AG04450 (cell line): ENCODE measurements around the gene DMD. TPM values are rescaled to one million over a fixed set of nuclear protein-coding genes. Genes with fewer than 3 reads are reported as not detected.

Source experiments
- CTCF ChIA-PET: fragments of 300-600, 350-600 bp; formaldehyde crosslinking; extraction: SDS; loops from one replicate; lab custom pipeline; 2022; ENCODE audit warnings: antibody characterized with exemption, inconsistent platforms; lab: Charles Lee
- POLR2A ChIA-PET: fragments of 350-600 bp; formaldehyde crosslinking; extraction: SDS; loops from one replicate; lab custom pipeline; 2021; ENCODE audit warnings: antibody characterized with exemption, inconsistent platforms; lab: Yijun Ruan, JAX
- DNase-seq: peaks from one replicate; pipeline ENCODE4 v3.0.0-alpha.2; 2011; ENCODE audit warnings: low read depth, low spot score
- H3K27ac ChIP-seq: one replicate; pipeline ENCODE4 v1.5.1; 2012; ENCODE audit warnings: low read depth, low read length, control low read depth
- H3K27me3 ChIP-seq: one replicate; pipeline ENCODE4 v1.6.0; 2012; ENCODE audit warnings: low read length; ENCODE audit not compliant: control insufficient read depth, insufficient read depth
- H3K4me3 ChIP-seq: 2 replicates; pipeline ENCODE4 v1.5.1; 2011; ENCODE audit warnings: mild to moderate bottlenecking, low read depth, low read length, control low read depth
- H3K9me3 ChIP-seq: 2 replicates; pipeline ENCODE4 v1.5.1; 2012; ENCODE audit warnings: low read length; ENCODE audit not compliant: control insufficient read depth, insufficient read depth
- CTCF ChIP-seq: IDR thresholded peaks from 2 replicates; pipeline ENCODE4 v1.5.1; 2011; ENCODE audit warnings: low read depth, low read length, control low read depth, inconsistent platforms
- polyA plus RNA-seq: library from polyadenylated mRNA; depleted of rRNA; stranded (reverse); fragments of >200 nt; gene quantifications from 2 replicates; pipeline ENCODE4 v1.2.3, GENCODE V29; 2011

Gene DMD
- polyA plus RNA-seq, 1 experiment = 7.6 TPM

GRCh38 chrX:32293962-32294700, 917.2 kb downstream of the DMD start:
- no peak overlapping the region for H3K27ac ChIP-seq
- ChIA-PET CTCF (no interaction called here), POLR2A (no interaction called here)
- H3K9me3 ChIP-seq = no peaks in the 10 kb centered on the region
- no peak overlapping the region for H3K4me3 ChIP-seq
- TF ChIP-seq CTCF = no peak
- no peak for DNase-seq
- no peaks in the 10 kb centered on the region for H3K27me3 ChIP-seq

GRCh38 chrX:32289356-32289755, 922.0 kb downstream of the DMD start:
- DNase-seq = no peak
- CTCF ChIA-PET = no interaction called here
- TF ChIP-seq CTCF = no peak

GRCh38 chrX:32281853-32282252, 929.5 kb downstream of the DMD start:
- ChIA-PET POLR2A (no interaction called here), CTCF (no interaction called here)
- no peak for DNase-seq
- no peak for TF ChIP-seq CTCF
- Histone ChIP-seq H3K4me3 (no peak overlapping the region), H3K27me3 (no peaks in the 10 kb centered on the region), H3K9me3 (no peaks in the 10 kb centered on the region), H3K27ac (no peak overlapping the region)

More at GRCh38 chrX:32289356-32289755, 922.0 kb downstream of the DMD start:
- H3K9me3 ChIP-seq = no peaks in the 10 kb centered on the region
- H3K27me3 ChIP-seq = no peaks in the 10 kb centered on the region
- no peak overlapping the region for H3K4me3 ChIP-seq
- H3K27ac ChIP-seq = no peak overlapping the region
- POLR2A ChIA-PET = no interaction called here

GRCh38 chrX:32280921-32281320, 930.4 kb downstream of the DMD start:
- Histone ChIP-seq H3K4me3 (no peak overlapping the region), H3K27me3 (no peaks in the 10 kb centered on the region), H3K27ac (no peak overlapping the region), H3K9me3 (no peaks in the 10 kb centered on the region)
- no peak for TF ChIP-seq CTCF
- ChIA-PET CTCF (no interaction called here), POLR2A (no interaction called here)
- DNase-seq = no peak

- no peaks in the 10 kb centered on the region for H3K27me3 ChIP-seq
- POLR2A ChIA-PET = no interaction called here
- CTCF ChIA-PET = no interaction called here
- no peak overlapping the region for H3K4me3 ChIP-seq
- no peak for TF ChIP-seq CTCF
- DNase-seq = no peak
- H3K9me3 ChIP-seq = no peaks in the 10 kb centered on the region
- no peak overlapping the region for H3K27ac ChIP-seq
These were observed 930.9 kb downstream of the DMD start for GRCh38 chrX:32280489-32280888.
